Stomach (tissue), 9 donors: ENCODE data around the gene ARID5B. TPM values are rescaled to one million over a fixed set of nuclear protein-coding genes. Genes with fewer than 3 reads are reported as not detected.

Source experiments
- DNase-seq, 2 donors: peaks; one replicate each; pipeline versions ENCODE4 v3.0.0 to v3.0.0-alpha.2; 2013 to 2019
- H3K27ac ChIP-seq, 5 donors: fragments of 200-600 bp in 4 of 5; sonication (generic) in 4 of 5; one replicate each; pipeline ENCODE4 v1.5.1; 2013 to 2019; ENCODE audit warnings: mild to moderate bottlenecking in 1 of 5, moderate library complexity in 1 of 5
- H3K27me3 ChIP-seq, 3 donors: fragments of 200-600 bp; sonication (generic); one replicate each; pipeline ENCODE4 v1.5.1; 2017 to 2019; ENCODE audit warnings: mixed run types in 1 of 3
- H3K36me3 ChIP-seq, 4 donors: fragments of 200-600 bp; sonication (generic); 1 replicate in 3 of 4; 2 replicates in 1 of 4; pipeline ENCODE4 v1.5.1; 2016 to 2019
- H3K4me1 ChIP-seq, 4 donors: fragments of 200-600 bp; sonication (generic); one replicate each; pipeline ENCODE4 v1.5.1; 2016 to 2019
- H3K4me3 ChIP-seq, 4 donors: fragments of 200-600 bp; sonication (generic) in 3 of 4; one replicate each; pipeline ENCODE4 v1.5.1; 2016 to 2019; ENCODE audit warnings: mild to moderate bottlenecking in 1 of 4
- H3K9me3 ChIP-seq, 4 donors: fragments of 200-600 bp; sonication (generic); one replicate each; pipeline ENCODE4 v1.5.1; 2016 to 2019
- CTCF ChIP-seq, 7 experiments: fragments of 450-650 bp in 4 of 7; fragments of 200-600 bp in 3 of 7; sonication (generic) in 3 of 7; IDR thresholded peaks; one replicate each; pipeline ENCODE4 v1.5.1; 2016 to 2019; ENCODE audit warnings: antibody characterized with exemption in 7 of 7, control low read depth in 2 of 7, mild to moderate bottlenecking in 1 of 7
- EP300 ChIP-seq: sonication (generic); formaldehyde crosslinking; IDR thresholded peaks from one replicate; pipeline ENCODE4 v1.6.1; 2017; ENCODE audit warnings: antibody characterized with exemption
- POLR2A ChIP-seq, 4 donors: fragments of 450-650 bp; IDR thresholded peaks; one replicate each; pipeline ENCODE4 v1.6.1; 2016; ENCODE audit warnings: antibody characterized with exemption in 4 of 4, control low read depth in 2 of 4, mild to moderate bottlenecking in 1 of 4, moderate library complexity in 1 of 4
- POLR2AphosphoS5 ChIP-seq, 3 donors: sonication (generic); formaldehyde crosslinking; IDR thresholded peaks; one replicate each; pipeline ENCODE4 v1.6.1; 2016; ENCODE audit warnings: antibody characterized with exemption in 3 of 3
- WGBS, 5 donors: extraction: QIAGEN DNeasy Blood & Tissue Kit in 3 of 5; methylation state at CpG; one replicate each; pipeline versions ENCODE4 v1.1.5 to v1.1.7; 2013 to 2018; 5-methylcytosine and 5-hydroxymethylcytosine counted together
- intact Hi-C: fragments of 100-400 bp; cut with DNase I; formaldehyde crosslinking; loops from one replicate; pipeline ENCODE4 v1.15.1; 2023; ENCODE audit warnings: low total_unique reads
- polyA plus RNA-seq, 3 donors: library from polyadenylated mRNA; stranded (reverse); fragments of 200-250 nt; gene quantifications; one replicate each; pipeline ENCODE4 v1.2.3, GENCODE V29; 2013
- total RNA-seq, 5 donors: library from RNA; depleted of rRNA; stranded (reverse); fragments of >200 nt; gene quantifications; one replicate each; pipeline versions ENCODE4 v1.1.0 to v1.2.3, GENCODE V29; 2014 to 2016
- donor health status: healthy with polysubstance abuse.
- donor health status: Bipolar disorder and iron deficiency.
- donor health status: healthy.

ARID5B gene
- total and polyA plus RNA-seq, 8 donors, result 5.4 to 64.2 (median 11.9) TPM

GRCh38 chr10:61931620-61932332 is 30.3 kb downstream of the ARID5B start:
- Histone ChIP-seq H3K4me3 (no peak overlapping the region), H3K4me1 (peaks cover 11 to 25% (median 21%) of the 10 kb centered on the region in 4 donors), H3K9me3 (no peaks in the 10 kb centered on the region), H3K36me3 (no peaks in the 10 kb centered on the region), H3K27me3 (no peaks in the 10 kb centered on the region), H3K27ac (no peak overlapping the region)
- intact Hi-C loops, result no loop called here
- DNase-seq, result no peak
- no peak for TF ChIP-seq POLR2AphosphoS5 (IDR thresholded peaks at IDR 0.05)
- no peak for TF ChIP-seq CTCF (IDR thresholded peaks at IDR 0.05)
- no peak for TF ChIP-seq EP300
- no peak for TF ChIP-seq POLR2A (IDR thresholded peaks at IDR 0.05)
- WGBS, 5 donors, result 80 to 96% (median 94%) methylated on average over 6 of the region's 6 CpGs

GRCh38 chr10:61933859-61934555 is 32.5 kb downstream of the ARID5B start:
- Histone ChIP-seq H3K36me3 (no peaks in the 10 kb centered on the region), H3K4me3 (no peak overlapping the region), H3K27me3 (no peaks in the 10 kb centered on the region), H3K9me3 (no peaks in the 10 kb centered on the region), H3K27ac (peak overlapping the region; percentile 12 to 88 (median 63)), H3K4me1 (peaks cover 33 to 47% (median 43%) of the 10 kb centered on the region in 4 donors)
- DNase-seq, result peak in 1 of 2 donors; percentile 61
- 22 to 53% (median 41%) methylated on average over 3 of the region's 3 CpGs for WGBS, 5 donors
- intact Hi-C loops, result no loop called here
- TF ChIP-seq CTCF (IDR thresholded peaks at IDR 0.05), result no peak
- peak in 1 of 3 donors; percentile 7 for TF ChIP-seq POLR2AphosphoS5 (IDR thresholded peaks at IDR 0.05)

GRCh38 chr10:61935077-61935476 is 33.6 kb downstream of the ARID5B start:
- WGBS, 5 donors, result 73 to 78% (median 73%) methylated on average over 5 of the region's 5 CpGs
- intact Hi-C loops, result no loop called here
- TF ChIP-seq CTCF (IDR thresholded peaks at IDR 0.05) (no peak), POLR2AphosphoS5 (IDR thresholded peaks at IDR 0.05) (no peak), EP300 (no peak), POLR2A (IDR thresholded peaks at IDR 0.05) (no peak)
- peak overlapping the region in 4 of 5 donors; percentile 48 to 88 (median 64) for H3K27ac ChIP-seq
- no peaks in the 10 kb centered on the region for H3K27me3 ChIP-seq
- peaks cover 35 to 58% (median 51%) of the 10 kb centered on the region in 4 donors for H3K4me1 ChIP-seq
- no peaks in the 10 kb centered on the region for H3K9me3 ChIP-seq
- peak in 1 of 2 donors; percentile 60 for DNase-seq
- no peaks in the 10 kb centered on the region for H3K36me3 ChIP-seq
- H3K4me3 ChIP-seq, result no peak overlapping the region

- 55 to 70% (median 60%) methylated on average over 3 of the region's 3 CpGs for WGBS, 5 donors
Measured at GRCh38 chr10:61936770-61937169, 35.3 kb downstream of the ARID5B start.

More at GRCh38 chr10:61936770-61937169, 35.3 kb downstream of the ARID5B start:
- DNase-seq, result no peak
- peaks cover 35 to 70% (median 57%) of the 10 kb centered on the region in 4 donors for H3K4me1 ChIP-seq
- peak overlapping the region in 4 of 5 donors; percentile 45 to 88 (median 70) for H3K27ac ChIP-seq
- intact Hi-C loops, result no loop called here
- peaks cover 0 to 4% (median 1%) of the 10 kb centered on the region in 4 donors for H3K36me3 ChIP-seq
- no peaks in the 10 kb centered on the region for H3K27me3 ChIP-seq
- no peak overlapping the region for H3K4me3 ChIP-seq
- no peak for TF ChIP-seq POLR2AphosphoS5 (IDR thresholded peaks at IDR 0.05)
- TF ChIP-seq POLR2A (IDR thresholded peaks at IDR 0.05), result no peak
- TF ChIP-seq CTCF (IDR thresholded peaks at IDR 0.05), result no peak
- no peak for TF ChIP-seq EP300
- H3K9me3 ChIP-seq, result no peaks in the 10 kb centered on the region
